Measurements from ENCODE around the gene HECW1.
"Not testable (repeated sequence)": the region's sequence is repeated elsewhere in the genome, so short reads cannot be mapped to it uniquely, and the experiment has no call there.

Gene HECW1

DNA sequence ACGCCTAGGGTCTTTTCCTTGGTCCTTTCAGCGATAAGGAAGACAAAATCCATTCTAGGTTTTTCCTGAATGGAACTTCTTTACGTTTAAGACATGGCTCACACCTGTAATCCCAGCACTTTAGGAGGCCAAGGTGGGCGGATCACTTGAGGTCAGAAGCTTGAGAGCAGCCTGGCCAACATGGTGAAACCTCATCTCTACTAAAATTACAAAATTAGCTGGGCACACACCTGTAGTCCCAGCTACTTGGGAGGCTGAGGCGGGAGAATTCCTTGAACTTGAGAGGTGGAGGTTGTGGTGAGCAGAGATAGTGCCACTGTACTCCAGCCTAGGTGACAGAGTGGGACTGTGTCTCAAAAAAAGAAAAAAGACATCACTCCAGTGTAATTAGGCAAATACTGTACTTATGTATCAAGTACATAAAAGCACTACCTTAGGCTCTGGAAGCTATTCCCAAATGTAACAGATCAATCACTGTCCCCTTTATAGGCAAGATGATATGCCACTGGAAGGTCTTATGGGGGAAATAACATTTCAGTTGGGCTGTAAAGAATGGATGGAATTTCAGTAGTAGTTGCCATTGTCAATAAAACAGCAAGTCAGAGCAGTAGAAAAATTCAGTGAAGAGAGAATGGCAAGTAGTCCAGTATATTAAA, 476.2 kb downstream of the HECW1 start:
- no peak for DNase-seq

DNA sequence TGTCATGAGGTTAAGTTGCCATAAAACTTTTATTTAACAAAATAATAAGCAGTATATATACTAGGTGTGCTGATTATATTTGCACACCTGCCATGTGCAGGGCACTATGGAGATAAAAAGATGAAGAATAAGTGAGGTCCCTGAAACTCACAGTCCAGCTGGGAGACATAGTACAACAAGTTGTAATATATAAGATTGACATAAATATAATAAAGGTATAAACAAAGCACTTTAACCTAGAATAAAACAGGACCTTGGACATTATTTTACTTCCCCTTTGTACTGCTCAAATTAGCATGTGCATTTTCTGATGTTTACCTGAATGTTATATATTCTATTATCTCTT, 476.7 kb downstream of the HECW1 start:
- no peak for DNase-seq

DNA sequence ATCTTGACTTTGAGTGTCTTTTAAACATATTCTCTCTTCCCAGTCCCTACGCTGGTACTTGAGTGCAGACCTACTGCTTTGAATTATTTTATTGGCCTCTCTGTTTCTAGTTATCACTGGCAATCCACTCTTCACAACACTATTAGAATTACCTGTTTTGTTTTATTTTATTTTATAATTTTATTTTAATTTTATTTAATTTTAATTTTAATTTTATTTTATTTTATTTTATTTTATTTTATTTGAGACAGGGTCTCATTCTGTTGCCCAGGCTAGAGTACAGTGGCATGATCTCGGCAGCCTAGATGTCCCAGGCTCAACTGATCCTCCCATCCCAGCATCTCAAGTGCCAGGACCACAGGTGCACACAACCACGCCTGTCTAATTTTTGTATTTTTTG, 477.3 kb downstream of the HECW1 start:
- DNase-seq: no peak

DNA sequence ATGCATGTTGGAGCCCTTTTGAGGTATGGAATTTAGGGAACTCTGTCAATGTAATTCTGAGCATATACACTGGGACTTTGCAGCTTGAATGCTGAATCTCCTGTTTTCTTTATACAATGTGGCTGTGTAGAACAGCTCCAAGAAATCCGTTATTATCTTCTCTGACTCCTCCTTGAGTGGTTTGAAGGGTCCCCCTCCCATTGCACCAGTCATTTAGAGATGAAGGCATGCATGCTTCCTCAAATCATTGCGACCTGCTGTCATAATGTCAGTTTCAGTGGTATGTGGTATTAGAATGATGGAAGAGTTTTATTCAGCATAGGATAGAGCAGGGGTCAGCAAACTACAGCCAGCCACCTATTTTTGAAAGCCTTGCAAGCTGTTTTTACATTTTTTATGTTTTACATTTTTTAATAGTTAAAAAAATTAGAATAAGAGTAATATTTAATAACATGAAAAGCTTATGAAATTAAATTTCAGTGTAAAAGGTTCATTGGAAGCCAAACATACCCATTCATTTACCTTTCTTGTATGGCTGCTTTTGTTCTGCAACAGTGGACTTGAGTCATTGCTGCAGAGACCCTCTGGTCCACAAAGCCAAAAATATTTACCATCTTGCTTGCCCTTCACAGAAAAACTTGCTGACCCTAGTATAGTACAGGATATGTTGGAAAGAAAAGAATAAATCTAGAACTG, 478.6 kb downstream of the HECW1 start:
- DNase-seq: no peak

DNA sequence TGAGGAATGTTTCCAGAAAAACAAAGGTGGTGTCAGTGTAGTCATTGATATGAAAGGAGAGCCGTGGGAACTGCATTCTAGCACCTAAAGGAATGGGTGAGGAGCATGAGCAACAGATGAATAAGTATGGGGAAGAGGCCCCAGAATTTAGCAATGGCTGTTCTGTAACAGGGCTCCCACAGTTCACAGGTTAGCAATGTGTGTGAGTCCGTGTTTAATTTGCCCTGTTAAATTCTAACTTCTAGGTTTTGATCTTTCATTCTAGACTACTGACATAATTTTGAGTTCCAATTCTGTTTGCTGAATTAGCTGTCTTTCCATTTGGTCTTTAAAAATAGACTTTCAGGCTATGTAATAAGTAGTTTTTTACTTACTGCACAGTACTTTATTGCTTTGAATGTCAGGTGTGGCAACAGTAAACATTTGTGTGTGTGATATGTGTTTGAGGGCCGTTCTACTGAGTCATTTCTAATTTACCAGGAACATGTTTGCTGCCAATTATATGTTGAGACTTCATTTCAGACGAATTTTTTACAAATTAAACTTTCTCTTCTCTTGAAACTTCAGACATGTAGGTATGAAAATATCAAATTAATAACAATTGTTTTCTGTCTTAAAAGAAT, 479.2 kb downstream of the HECW1 start:
- no peak for DNase-seq

DNA sequence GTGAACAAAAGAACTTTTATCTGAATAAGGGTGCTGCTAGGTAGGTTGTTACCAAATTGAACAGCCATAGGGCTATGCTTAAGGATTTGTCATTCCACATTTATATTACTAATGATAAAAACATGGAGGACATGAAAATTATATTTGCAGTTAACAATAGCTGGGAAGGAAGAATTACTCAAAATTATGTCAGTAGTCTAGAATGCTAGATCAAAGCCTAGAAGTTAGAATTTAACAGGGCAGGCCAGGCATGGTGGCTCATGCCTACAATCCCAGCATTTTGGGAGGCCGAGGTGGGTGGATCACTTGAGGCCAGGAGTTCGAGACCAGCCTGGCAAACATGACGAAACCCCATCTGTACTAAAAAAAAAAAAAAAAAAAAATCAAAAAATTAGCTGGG, 479.9 kb downstream of the HECW1 start:
- no peak for DNase-seq

DNA sequence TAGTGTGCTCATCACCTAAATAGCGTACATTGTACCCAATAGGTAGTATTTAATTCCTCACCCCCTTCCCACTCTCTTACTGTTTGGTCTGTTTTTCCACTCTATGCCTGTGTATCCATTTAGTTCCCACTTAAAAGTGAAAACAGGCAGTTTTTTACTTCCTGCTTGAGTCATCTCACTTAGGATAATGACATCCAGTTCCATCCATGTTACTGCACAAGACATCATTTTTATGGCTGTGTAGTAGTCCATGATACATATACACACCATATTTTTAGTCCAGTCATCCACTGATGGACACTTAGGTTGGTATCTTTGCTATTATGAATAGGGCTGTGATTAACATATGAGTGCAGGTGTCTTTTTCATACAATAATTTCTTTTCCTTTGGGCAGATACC, 480.6 kb downstream of the HECW1 start:
- no peak for DNase-seq

DNA sequence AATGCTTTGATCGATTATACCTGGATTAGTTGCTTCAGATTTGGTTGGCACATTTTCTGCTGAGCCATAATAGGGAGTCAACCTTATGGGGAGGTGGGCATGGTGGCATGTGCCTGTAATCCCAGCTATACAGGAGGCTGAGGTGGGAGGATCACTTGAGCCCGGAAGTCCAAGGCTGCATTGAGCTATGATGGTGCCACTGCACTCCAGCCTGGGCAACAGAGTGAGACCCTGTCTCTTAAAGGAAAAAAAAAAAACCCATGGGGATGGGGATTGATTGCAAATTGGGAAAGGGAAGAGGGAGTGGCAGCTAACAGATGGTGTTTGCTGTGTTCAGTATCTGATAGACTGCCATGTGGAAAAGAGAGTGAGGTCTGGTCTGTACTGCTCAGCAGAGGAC, 481.6 kb downstream of the HECW1 start:
- peak; percentile 51 for DNase-seq

DNA sequence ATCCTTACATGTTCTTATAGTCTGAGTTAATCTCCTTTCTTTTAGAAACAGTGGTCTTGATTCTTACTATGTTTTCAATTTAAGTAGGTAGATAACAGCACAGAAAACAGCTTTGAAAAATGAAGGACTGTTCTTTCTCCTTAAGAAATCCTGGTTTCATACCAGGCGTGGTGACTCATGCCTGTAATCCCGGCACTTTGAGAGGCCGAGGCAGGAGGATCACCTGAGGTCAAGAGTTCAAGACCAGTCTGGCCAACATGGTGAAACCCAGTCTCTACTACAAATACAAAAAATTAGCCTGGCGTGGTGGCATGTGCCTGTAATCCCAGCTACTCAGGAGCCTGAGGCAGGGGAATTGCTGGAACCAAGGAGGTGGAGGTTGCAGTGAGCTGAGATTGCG, 484.0 kb downstream of the HECW1 start:
- DNase-seq: not testable (repeated sequence)

DNA sequence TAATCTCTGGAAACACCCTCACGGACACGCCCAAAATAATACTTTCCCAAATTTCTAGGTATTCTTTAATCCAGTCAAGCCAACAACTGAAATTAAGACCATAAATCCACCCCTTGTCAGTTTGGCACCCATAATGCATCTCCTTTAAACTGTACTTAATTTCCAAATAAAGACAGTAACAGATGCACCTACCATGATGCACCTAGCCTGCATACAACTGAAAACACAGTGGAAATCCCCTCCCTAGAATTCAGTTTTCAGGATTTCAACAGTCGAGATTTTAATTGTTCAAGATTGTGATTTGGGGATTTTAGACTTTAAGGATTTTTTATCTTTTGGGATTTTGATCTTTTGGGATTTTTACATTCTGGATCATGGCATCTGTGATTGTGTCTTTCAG, 487.6 kb downstream of the HECW1 start:
- no peak for DNase-seq

DNA sequence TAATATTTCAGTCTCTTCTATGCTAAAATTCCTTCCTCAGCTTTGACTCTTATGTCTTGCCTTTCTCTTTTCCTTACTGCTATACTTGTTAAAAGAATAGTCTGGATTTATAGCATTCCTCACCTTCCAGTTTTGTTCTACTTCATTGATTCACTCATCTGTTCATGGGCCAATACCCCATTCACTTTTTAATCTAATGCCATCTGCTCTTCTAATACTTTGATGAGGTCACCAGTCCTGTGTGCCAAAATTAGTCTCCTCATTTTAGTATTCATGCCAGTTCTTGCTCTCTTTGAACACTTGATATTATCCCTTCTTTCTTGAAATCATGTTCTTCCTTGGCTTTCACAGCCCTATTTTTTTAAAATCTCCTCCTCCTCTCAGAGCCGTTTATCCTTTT, 489.8 kb downstream of the HECW1 start:
- peak; percentile 53 for DNase-seq

DNA sequence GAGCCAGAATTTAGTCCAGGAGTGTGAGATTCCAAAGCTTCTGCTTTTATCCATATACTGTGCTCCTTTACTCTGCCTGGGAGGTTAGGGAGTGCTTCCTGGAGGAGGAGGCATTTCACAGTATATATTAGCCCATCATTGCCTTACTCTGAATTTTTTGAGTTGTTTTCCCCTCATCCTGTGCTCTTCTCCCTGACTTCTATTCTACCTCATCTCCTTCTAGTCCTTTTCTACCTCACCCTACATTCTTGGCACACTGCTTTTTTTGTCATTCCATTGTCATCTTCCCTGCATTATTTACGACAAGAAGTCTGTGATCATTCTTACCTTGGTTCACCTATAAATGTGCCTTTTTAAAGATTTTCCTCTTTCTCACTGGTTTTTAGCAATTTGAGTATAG, 491.8 kb downstream of the HECW1 start:
- DNase-seq: no peak

DNA sequence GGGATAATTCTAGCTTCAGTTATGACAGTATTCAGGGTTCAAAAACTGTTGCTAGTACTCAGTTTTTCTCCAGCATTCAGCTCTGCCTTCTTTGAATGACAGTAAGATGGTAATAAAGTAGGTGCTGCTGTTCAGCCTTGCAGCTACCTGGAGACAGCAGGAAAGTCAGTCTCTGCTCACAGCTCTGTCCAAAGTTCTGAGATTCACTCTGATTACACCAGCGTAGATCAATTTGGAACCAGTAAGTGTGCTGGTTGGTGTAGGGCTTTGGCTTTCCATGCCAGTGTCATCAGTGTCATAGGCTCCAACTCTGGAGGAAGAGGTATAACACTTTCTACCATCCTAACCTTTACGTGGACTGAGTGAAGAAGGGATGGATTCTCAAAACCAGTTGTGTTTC, 496.6 kb downstream of the HECW1 start:
- DNase-seq: no peak

DNA sequence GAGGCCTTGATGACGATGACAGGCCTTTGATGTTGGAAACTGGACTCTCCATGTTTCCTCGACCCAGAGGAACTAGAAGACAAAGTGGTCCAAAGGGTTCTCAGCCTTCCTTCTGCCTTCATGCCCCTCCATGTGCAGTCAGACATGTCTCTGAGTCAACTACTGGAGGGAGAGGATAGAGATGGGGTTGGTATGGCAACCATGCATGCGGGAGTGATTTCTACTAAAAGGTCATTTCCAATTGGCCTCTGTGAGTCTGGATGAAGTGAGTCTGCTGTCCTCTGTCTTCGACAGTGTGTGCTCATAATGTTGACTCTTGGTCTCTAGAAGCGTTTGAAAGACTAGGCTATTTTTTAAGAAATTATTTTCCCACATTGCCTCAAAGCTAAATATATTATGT, 499.7 kb downstream of the HECW1 start:
- DNase-seq: no peak

DNA sequence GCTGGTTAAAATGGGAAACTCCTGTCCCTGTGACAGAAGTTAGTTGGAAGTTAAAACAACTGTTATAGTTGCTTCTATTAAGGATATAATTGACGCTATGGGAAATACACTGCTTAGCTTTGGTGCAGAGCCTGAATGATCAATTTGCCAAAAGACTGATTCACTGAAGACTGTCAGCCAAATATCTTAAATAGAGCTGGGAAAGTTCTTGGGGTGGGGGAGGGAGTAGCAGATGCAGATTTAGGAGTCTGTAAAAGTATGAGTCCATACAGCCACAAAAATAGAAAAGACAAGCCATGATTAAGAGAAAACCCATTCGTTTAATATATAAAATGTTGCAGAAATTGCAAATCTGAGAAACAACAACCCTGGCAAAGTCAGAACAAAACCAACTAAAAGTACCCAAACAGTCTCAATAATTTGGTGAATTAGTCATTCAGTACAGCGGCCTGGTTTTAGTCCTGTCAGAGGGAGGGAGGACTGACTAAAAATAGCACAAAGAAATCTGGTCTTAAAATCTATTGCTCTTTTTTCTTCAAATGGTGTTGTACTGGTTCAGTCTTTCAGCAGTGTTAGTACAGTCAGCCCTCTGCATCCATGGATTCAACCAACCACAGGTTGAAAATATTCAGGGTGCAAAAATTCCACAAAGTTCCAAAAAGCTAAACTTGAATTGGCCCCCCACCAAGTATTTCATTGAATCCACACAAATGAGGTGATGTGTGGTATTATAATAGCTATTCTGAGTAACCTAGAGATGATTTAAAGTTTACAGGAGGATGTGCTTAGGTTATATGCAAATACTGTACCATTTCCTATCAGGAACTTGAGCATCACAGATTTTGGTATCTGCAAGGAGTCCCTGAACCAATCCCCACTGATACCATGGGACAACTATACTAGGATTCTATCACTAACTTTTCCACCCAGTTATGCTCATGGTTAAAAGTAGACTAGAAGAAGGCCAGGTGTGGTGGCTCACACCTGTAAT, 500.4 kb downstream of the HECW1 start:
- DNase-seq: no peak

All from DMS 273 treated with DMSO at 0.1 percent for 48 hours (cell line).